HCT116 (cell line): ENCODE measurements around the gene TNRC6C.

Experiments
- CTCF ChIP-seq, 3 experiments: fragments of 200-600 bp in 1 of 3; sonication (generic) in 1 of 3; IDR thresholded peaks in 2 of 3; conservative IDR thresholded peaks in 1 of 3; 2 replicates each; pipeline ENCODE4 v1.5.1; 2012 to 2017; ENCODE audit warnings: low read depth in 2 of 3, low read length in 2 of 3, antibody characterized with exemption in 1 of 3, borderline replicate concordance in 1 of 3, control low read depth in 1 of 3, mild to moderate bottlenecking in 1 of 3, mixed read lengths in 1 of 3, mixed run types in 1 of 3, moderate library complexity in 1 of 3; ENCODE audit not compliant: insufficient read depth in 1 of 3
- JUND ChIP-seq: IDR thresholded peaks from 2 replicates; pipeline ENCODE4 v1.6.1; 2012
- POLR2A ChIP-seq: IDR thresholded peaks from 2 replicates; pipeline ENCODE4 v1.7.0; 2011; ENCODE audit warnings: borderline replicate concordance; ENCODE audit not compliant: insufficient read depth, insufficient read length; ENCODE audit errors: extremely low read depth
- YY1 ChIP-seq: IDR thresholded peaks from 2 replicates; pipeline ENCODE4 v1.6.1; 2011; ENCODE audit warnings: low read length, low read depth, moderate library complexity, mild to moderate bottlenecking; ENCODE audit not compliant: insufficient replicate concordance; ENCODE audit errors: extremely low read depth
- TF ChIP-seq, protein P1 (sequence below): IDR thresholded peaks from 2 replicates; pipeline ENCODE4 v1.6.1; 2012; ENCODE audit warnings: low read depth
- TF ChIP-seq, protein P2 (sequence below): IDR thresholded peaks from 2 replicates; pipeline ENCODE4 v1.6.1; 2011; ENCODE audit warnings: mild to moderate bottlenecking, low read length, moderate library complexity; ENCODE audit not compliant: insufficient replicate concordance; ENCODE audit errors: extremely low read depth
- TF ChIP-seq, protein P3 (sequence below): IDR thresholded peaks from 2 replicates; pipeline ENCODE4 v1.6.1; 2012

- TF ChIP-seq POLR2A (no peak), CTCF (IDR thresholded peaks at IDR 0.05 in 2 of 3, conservative IDR thresholded peaks at IDR 0.05 in 1 of 3; ENCODE audit: borderline replicate concordance in 1 of 3, insufficient read depth in 1 of 3, low read depth in 2 of 3, low read length in 2 of 3) (no peak), YY1 (no peak), JUND (no peak)
- TF ChIP-seq, protein P1, sequence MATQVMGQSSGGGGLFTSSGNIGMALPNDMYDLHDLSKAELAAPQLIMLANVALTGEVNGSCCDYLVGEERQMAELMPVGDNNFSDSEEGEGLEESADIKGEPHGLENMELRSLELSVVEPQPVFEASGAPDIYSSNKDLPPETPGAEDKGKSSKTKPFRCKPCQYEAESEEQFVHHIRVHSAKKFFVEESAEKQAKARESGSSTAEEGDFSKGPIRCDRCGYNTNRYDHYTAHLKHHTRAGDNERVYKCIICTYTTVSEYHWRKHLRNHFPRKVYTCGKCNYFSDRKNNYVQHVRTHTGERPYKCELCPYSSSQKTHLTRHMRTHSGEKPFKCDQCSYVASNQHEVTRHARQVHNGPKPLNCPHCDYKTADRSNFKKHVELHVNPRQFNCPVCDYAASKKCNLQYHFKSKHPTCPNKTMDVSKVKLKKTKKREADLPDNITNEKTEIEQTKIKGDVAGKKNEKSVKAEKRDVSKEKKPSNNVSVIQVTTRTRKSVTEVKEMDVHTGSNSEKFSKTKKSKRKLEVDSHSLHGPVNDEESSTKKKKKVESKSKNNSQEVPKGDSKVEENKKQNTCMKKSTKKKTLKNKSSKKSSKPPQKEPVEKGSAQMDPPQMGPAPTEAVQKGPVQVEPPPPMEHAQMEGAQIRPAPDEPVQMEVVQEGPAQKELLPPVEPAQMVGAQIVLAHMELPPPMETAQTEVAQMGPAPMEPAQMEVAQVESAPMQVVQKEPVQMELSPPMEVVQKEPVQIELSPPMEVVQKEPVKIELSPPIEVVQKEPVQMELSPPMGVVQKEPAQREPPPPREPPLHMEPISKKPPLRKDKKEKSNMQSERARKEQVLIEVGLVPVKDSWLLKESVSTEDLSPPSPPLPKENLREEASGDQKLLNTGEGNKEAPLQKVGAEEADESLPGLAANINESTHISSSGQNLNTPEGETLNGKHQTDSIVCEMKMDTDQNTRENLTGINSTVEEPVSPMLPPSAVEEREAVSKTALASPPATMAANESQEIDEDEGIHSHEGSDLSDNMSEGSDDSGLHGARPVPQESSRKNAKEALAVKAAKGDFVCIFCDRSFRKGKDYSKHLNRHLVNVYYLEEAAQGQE, result no peak
- TF ChIP-seq, protein P2, sequence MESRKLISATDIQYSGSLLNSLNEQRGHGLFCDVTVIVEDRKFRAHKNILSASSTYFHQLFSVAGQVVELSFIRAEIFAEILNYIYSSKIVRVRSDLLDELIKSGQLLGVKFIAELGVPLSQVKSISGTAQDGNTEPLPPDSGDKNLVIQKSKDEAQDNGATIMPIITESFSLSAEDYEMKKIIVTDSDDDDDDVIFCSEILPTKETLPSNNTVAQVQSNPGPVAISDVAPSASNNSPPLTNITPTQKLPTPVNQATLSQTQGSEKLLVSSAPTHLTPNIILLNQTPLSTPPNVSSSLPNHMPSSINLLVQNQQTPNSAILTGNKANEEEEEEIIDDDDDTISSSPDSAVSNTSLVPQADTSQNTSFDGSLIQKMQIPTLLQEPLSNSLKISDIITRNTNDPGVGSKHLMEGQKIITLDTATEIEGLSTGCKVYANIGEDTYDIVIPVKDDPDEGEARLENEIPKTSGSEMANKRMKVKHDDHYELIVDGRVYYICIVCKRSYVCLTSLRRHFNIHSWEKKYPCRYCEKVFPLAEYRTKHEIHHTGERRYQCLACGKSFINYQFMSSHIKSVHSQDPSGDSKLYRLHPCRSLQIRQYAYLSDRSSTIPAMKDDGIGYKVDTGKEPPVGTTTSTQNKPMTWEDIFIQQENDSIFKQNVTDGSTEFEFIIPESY, result no peak
- TF ChIP-seq, protein P3, sequence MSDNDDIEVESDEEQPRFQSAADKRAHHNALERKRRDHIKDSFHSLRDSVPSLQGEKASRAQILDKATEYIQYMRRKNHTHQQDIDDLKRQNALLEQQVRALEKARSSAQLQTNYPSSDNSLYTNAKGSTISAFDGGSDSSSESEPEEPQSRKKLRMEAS, result no peak
These were observed 128.2 kb downstream of the TNRC6C start for GRCh38 chr17:78086740-78087139.
